OCI-LY3 (cell line): ENCODE data around the gene WHRN.

Experiments
- CTCF ChIP-seq: fragments of 200-600, 300-600 bp; sonication (generic); IDR thresholded peaks from 2 replicates; pipeline ENCODE4 v1.5.1; 2014; ENCODE audit warnings: antibody characterized with exemption, low read length, low read depth
- EZH2phosphoT487 ChIP-seq: fragments of 200-600 bp; shearing (Covaris generic); IDR thresholded peaks from 2 replicates; pipeline ENCODE4 v1.6.1; 2018; ENCODE audit warnings: antibody characterized with exemption, mixed run types, low read depth

DNA sequence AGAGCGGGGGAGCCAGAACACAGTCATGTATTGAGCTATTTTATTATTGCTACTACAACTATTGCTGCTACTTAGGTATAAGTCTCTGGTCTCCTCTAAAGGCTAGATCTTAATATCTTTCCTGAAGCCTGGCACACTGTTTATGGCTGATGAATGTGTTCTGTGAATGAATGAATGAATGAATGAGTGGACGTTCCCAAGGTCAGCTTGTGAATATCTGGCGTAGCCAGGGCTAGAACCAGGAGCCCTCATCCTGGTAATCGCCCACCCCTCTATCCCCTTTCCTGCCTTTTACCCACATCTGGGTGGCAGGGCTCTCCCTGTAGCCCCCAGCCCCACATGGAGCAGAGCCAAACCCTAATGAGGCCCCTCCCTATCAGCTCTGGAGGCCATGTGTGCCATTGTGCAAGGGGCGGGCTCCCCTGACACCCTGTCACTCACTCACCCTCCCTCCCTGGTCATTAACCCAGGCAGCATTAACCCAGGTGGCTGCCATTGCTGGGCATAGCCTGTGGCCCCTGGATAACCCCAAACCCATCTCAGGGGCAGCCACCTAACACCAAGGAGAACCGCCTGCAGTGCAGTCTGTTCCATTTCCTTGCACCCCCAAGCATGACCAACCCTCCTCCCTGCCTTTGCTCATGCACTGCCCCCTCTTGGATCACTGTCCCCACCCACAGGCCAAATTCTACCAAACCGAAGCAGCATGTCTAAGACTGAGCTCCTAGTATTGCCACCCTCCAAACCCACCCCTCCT lies 115.5 kb downstream of the WHRN start:
- TF ChIP-seq CTCF (peak; percentile 57), EZH2phosphoT487 (no peak)
